Left lung (tissue), 10 donors: ENCODE results near the gene CAMKV. TPM values are rescaled to one million over a fixed set of nuclear protein-coding genes. Genes with fewer than 3 reads are reported as not detected.
"Not testable (repeated sequence)": the region's sequence is repeated elsewhere in the genome, so short reads cannot be mapped to it uniquely, and the experiment has no call there.

Experiments
- ATAC-seq: fragments of 200-7000 bp; cut with Tn5 transposase; one replicate; pipeline ENCODE4 v1.9.1; 2020; ENCODE audit warnings: moderate library complexity
- DNase-seq, 4 donors: peaks; one replicate each; pipeline ENCODE4 v3.0.0-alpha.2; 2013 to 2020
- H3K27ac ChIP-seq, 2 donors: fragments of 200-600 bp; sonication (generic) in 1 of 2; one replicate each; pipeline versions ENCODE4 v1.5.0 to v1.8.0; 2020 to 2021
- H3K27me3 ChIP-seq, 2 donors: fragments of 200-600 bp; sonication (generic) in 1 of 2; one replicate each; pipeline versions ENCODE4 v1.5.0 to v1.8.0; 2020 to 2021
- H3K36me3 ChIP-seq, 2 donors: fragments of 200-600 bp; sonication (generic) in 1 of 2; one replicate each; pipeline versions ENCODE4 v1.5.0 to v1.8.0; 2020 to 2021
- H3K4me1 ChIP-seq, 2 donors: fragments of 200-600 bp; one replicate each; pipeline ENCODE4 v1.8.0; 2021
- H3K4me3 ChIP-seq, 2 donors: fragments of 200-600 bp; sonication (generic) in 1 of 2; one replicate each; pipeline versions ENCODE4 v1.5.0 to v1.8.0; 2020 to 2021; ENCODE audit warnings: mild to moderate bottlenecking in 1 of 2
- H3K9me3 ChIP-seq, 2 donors: fragments of 200-600 bp; sonication (generic) in 1 of 2; one replicate each; pipeline versions ENCODE4 v1.5.0 to v1.8.0; 2020 to 2021
- CTCF ChIP-seq, 2 donors: fragments of 200-600 bp; sonication (generic) in 1 of 2; IDR thresholded peaks; one replicate each; pipeline versions ENCODE4 v1.5.0 to v1.8.0; 2021; ENCODE audit warnings: antibody characterized with exemption in 2 of 2
- intact Hi-C, 2 donors: fragments of 100-400 bp; cut with DNase I; formaldehyde crosslinking; loops; one replicate each; pipeline versions ENCODE4 v1.11.2 to v1.14.2; 2022
- polyA plus RNA-seq, 6 donors: library from polyadenylated mRNA; unstranded; fragments of 120-200 nt; gene quantifications; one replicate each; pipeline ENCODE4 v1.2.1, GENCODE V29; 2013; ENCODE audit not compliant: insufficient read length in 6 of 6
- total RNA-seq, 2 donors: library from RNA; stranded (reverse); fragmentation: NEBNext Ultra II Directional; extraction: Animal tissue kit (Norgen Biotek cat#: 25700); gene quantifications; one replicate each; pipeline ENCODE4 v1.2.1, GENCODE V29; 2021
- donor health status: DM: no; HTN: yes; CAD: no.
- donor health status: DM: no; HTN: no; CAD: no.

Gene CAMKV
- total and polyA plus RNA-seq, 8 donors: 0.14 to 0.21 (median 0.14) TPM; not detected in 5

GRCh38 chr3:49841126-49841696 is 28.5 kb downstream of the CAMKV start:
- no peak for DNase-seq
- peaks cover 0 to 8% of the 10 kb centered on the region in 2 donors for H3K36me3 ChIP-seq
- H3K4me1 ChIP-seq: peaks cover 0 to 2% of the 10 kb centered on the region in 2 donors
- TF ChIP-seq CTCF (IDR thresholded peaks at IDR 0.05): peak in 1 of 2 donors; percentile 14
- no peaks in the 10 kb centered on the region for H3K27me3 ChIP-seq
- intact Hi-C loops: no loop called here
- ATAC-seq: no peak
- no peaks in the 10 kb centered on the region for H3K9me3 ChIP-seq
- H3K4me3 ChIP-seq: no peak overlapping the region
- H3K27ac ChIP-seq: no peak overlapping the region

- no peak overlapping the region for H3K4me3 ChIP-seq
- peaks cover 0 to 2% of the 10 kb centered on the region in 2 donors for H3K4me1 ChIP-seq
- no peaks in the 10 kb centered on the region for H3K9me3 ChIP-seq
- TF ChIP-seq CTCF (IDR thresholded peaks at IDR 0.05): no peak
- H3K27ac ChIP-seq: no peak overlapping the region
- no peak for ATAC-seq
- H3K36me3 ChIP-seq: peaks cover 0 to 3% of the 10 kb centered on the region in 2 donors
- intact Hi-C loops: no loop called here
- peak in 1 of 4 donors; percentile 26 for DNase-seq
- no peaks in the 10 kb centered on the region for H3K27me3 ChIP-seq
Measured at GRCh38 chr3:49840388-49840787, 29.3 kb downstream of the CAMKV start.

- ATAC-seq (peak; percentile 95), DNase-seq (peak; percentile 75 to 89 (median 82))
- Histone ChIP-seq H3K9me3 (no peaks in the 10 kb centered on the region), H3K36me3 (no peaks in the 10 kb centered on the region), H3K27ac (no peak overlapping the region), H3K4me1 (peaks cover 0 to 2% of the 10 kb centered on the region in 2 donors), H3K27me3 (no peaks in the 10 kb centered on the region), H3K4me3 (no peak overlapping the region)
- TF ChIP-seq CTCF (IDR thresholded peaks at IDR 0.05): peak; percentile 82 to 85
- intact Hi-C loops: loop anchor here in 1 of 2 donors (5.0 to 10.0 kb wide), 2 partner anchors 37 to 124 kb away; partner anchors contain the start of genes AMIGO3 and INKA1
Measured at GRCh38 chr3:49839193-49839809, 30.4 kb downstream of the CAMKV start.

GRCh38 chr3:49831341-49831740 is 38.4 kb downstream of the CAMKV start:
- no peak for TF ChIP-seq CTCF (IDR thresholded peaks at IDR 0.05)
- H3K4me1 ChIP-seq: no peaks in the 10 kb centered on the region
- H3K27ac ChIP-seq: no peak overlapping the region
- H3K36me3 ChIP-seq: peaks cover 0 to 25% of the 10 kb centered on the region in 2 donors
- no peak overlapping the region for H3K4me3 ChIP-seq
- DNase-seq (no peak), ATAC-seq (no peak)
- no peaks in the 10 kb centered on the region for H3K9me3 ChIP-seq
- H3K27me3 ChIP-seq: no peaks in the 10 kb centered on the region
- intact Hi-C loops: loop anchor here in 1 of 2 donors (10.0 kb wide), 1 partner anchor 117 kb away; the partner anchor contains the start of gene AMIGO3

GRCh38 chr3:49826016-49826415 is 43.7 kb downstream of the CAMKV start:
- peaks cover 0 to 14% of the 10 kb centered on the region in 2 donors for H3K36me3 ChIP-seq
- intact Hi-C loops: no loop called here

GRCh38 chr3:49823131-49823530 is 46.6 kb downstream of the CAMKV start:
- H3K4me3 ChIP-seq, DNase-seq, H3K36me3 ChIP-seq, H3K27ac ChIP-seq, ATAC-seq, intact Hi-C loops, H3K27me3 ChIP-seq, H3K9me3 ChIP-seq, H3K4me1 ChIP-seq: not testable (repeated sequence)

More at GRCh38 chr3:49826016-49826415, 43.7 kb downstream of the CAMKV start:
- no peaks in the 10 kb centered on the region for H3K9me3 ChIP-seq
- ATAC-seq (no peak), DNase-seq (no peak)
- no peak for TF ChIP-seq CTCF (IDR thresholded peaks at IDR 0.05)
- no peak overlapping the region for H3K27ac ChIP-seq
- no peaks in the 10 kb centered on the region for H3K4me1 ChIP-seq
- no peaks in the 10 kb centered on the region for H3K27me3 ChIP-seq
- H3K4me3 ChIP-seq: no peak overlapping the region
